ENCODE measurements around the gene PHLPP1.
"Not testable (repeated sequence)": the region's sequence is repeated elsewhere in the genome, so short reads cannot be mapped to it uniquely, and the experiment has no call there.

Gene PHLPP1

DNA sequence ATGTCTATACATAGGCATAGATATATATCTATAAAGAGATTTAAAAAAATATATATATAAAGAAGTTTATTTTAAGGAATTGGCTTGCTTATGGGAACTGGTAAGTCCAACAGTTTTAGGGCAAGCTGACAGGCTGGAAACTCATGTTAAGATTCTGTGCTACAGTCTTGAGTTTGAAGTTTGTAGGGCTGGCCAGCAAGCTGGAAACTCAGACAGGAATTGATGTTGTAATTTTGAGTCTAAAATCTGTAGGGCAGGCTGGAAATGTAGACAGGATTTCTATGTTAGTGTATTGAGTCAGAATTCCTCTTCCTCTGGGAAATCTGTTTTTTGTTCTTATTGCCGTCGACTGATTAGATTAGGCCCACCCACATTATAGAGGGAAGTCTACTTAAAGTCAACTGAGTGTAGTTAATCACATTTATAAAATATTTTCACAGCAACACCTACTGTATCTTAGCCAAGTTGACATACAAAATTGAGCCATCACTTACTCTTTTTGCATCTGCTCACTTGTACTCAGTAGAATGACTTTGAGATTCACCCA is 60.8 kb downstream of the PHLPP1 start:
- no peak for DNase-seq

DNA sequence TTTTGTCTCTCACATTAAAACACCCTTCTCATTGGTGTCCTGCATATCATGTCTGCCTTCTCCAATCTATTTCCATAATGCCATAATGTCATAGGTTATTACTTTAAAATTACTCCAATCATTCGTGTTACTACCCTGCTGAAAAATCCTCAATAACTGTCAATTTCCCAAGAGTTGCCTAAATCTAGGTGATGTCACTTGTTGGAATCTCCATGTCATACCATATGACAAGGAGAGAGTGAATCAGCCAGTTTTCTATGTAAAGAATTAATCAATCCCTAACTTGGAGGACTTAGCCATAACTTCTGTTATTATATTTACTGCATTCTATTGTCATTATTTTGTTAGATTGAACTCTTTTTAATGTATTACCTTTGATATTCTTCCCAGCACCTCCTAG is 62.5 kb downstream of the PHLPP1 start:
- no peak for DNase-seq

DNA sequence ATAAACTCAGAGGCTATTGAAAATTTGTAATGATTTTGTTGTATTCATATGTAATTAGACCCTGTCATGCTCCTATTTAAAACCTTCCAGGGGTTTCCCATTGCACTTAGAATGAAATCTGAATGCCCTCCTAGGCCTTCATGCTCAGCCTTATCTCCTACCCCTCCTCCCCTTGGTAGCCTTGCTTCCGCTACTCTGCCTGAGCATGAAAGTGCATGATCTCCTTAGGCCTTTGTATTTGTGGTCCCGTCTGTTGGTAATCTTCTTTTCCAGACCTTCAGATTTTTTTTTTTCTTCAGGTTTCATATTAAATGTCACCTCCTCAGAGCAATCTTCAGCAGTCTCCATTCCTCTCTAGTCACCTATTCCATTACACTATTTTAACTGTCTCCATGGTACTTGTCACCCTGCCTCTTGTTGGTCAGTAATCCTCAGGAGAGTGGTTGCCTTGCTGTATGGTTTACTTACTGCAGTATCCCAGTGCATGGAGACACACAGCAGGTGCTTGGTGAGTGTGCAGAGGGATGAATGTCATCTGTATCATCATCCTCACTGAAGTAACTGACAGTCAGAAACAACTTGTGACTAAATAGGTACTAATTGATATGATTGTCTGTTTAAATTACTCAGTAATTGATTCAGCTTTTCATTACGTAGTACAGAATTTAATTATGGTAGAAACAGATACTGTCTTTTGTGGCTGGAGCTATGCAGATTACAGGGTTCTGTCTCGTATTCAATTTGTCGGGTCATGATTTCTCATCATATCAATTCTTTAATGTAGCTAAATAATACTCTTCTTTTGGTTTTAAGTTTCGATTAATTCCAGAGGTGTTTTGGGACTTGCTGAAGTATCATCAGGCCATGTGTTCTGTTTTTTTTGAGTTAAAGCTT is 63.9 kb downstream of the PHLPP1 start:
- DNase-seq: no peak

DNA sequence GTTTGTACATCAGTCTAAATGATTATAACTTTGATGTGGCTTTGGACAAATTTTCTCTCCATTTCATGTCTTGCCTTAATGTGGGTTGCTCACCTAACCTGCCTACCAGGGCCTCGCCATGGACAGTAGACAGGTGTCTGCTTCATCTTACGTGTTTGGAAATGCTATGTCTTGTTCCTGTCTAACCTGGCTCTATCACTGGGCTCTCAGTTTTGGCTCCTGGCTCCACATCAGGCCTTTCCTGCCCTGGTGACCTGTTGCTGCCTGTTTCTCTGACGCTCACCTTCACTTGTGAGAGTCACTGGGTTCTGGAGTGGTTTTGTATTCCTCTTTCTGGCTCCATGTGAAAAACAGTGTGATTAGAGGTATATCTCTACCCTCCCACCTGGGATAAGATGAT is 65.9 kb downstream of the PHLPP1 start:
- no peak for DNase-seq

DNA sequence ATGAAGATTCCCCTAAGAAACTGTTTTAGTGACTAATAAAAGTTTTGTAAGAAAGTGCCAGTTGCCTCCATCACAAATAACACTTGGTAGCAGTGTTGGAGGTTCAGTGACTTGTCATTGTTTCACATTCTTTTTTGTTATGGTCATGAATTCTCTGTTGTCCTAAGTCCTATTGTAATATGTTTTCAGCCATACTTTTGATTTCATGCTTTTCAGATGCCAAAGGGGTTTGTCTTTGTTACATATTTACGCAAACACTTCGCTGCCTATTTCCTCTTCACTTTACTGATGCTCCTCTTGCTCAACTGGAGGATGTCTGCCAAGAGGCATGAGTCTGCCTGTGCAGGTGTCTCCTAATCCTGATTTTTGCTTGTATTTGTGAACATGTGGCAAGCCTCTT is 66.6 kb downstream of the PHLPP1 start:
- DNase-seq: no peak

DNA sequence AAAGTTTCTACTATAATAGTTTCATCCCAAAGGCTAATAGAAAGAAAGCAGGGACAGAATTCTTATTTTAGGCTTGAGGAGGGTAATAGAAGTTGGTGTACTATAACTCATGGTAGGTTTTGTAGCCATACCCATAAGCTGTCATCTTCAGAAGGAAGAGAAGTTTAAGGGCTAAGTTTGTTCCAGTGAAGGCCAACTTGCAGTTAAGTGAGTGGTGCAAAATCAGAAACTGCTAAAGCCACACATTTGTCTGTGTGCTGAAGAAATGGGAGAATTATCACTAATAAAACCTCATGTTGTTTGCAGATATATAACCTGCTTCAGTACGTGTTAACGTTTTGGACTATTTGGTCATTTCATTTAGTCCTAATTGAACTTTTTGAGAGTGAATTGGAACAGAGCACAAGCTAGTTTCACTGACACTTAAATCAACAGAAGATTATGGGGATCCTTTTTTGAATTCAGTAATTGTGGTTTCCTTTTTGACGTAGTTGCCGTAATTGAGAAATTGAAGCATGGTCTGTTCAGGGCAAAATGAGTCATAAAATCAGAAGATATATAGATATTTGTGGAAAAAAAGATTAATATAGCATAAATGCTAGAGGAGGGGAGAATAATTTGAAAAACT is 69.1 kb downstream of the PHLPP1 start:
- no peak for DNase-seq

DNA sequence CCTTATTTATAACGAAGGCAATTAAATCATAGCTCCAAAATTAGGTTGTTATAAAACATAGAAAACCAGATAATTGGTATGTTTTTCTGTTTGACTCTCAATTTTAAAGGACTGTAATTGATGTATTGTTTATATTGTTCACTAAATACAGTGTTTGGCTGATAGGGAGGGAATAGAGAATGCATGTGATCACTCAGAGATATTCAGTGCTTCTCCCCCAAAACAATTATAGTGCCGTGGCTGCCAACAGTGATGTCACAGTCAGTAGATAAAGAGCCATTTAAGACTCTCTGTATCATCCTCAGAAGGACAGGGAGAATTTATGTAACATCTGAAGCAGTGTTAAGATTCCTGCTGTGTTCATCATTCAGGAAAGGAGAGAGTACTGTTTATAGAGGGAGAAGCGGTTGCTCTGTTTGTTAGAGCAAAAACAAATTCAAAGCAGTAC is 69.6 kb downstream of the PHLPP1 start:
- DNase-seq: no peak

DNA sequence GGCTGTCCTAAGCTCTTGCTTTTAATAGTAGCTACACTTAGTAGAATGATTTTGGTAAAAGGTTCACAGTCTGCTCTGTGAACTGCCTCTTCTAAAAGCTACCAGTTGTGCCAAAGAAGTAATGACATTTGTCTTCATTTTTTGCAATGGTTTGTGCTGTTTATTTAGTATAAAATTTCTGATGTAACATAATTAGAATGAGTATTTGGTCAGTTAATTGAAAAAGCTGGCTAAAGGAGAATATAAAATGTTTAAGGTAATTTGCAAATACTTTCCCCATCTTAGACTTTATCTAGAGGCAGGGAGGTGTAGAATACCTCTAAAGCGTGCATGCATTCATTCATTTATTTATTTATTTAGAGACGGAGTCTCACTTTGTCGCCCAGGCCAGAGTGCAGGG is 71.3 kb downstream of the PHLPP1 start:
- DNase-seq: no peak

DNA sequence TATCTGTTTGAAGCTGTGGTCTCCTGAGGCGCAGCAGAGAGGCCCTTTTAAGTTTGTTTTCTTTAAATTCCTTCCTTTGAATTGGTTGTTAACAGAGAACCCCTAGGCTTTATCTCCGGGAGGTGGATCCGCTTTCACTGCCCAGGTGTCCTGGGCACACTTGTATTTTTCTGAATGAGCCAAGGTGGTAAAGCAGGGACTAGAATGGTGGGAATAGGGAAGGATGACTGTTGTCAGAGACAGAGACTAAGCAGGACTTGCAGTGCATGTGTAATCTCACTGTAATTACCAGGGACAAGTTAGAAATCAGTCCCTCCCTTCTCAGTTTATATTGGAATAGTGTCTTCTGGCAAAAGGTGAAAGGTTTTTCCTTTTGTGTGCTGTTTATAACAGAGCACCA is 72.8 kb downstream of the PHLPP1 start:
- no peak for DNase-seq

DNA sequence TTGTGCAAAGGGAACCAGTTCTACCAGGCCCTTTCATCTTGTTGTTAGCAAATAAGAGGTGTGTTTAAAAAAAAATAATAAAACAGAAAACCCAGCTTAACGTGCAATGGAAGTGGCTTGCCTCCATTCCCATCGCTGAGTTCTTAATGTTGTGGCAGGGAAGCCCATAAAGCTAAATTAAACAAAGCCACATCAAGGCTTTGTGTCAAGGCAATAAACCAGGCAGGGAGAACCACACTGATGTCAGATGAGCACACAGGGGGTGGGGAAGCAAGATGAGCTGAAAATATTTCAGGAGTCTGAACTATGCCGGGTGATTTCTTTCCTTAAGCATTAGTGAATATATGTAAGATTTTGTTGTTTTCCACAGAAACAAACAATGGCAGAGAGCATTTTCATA is 73.5 kb downstream of the PHLPP1 start:
- no peak for DNase-seq

DNA sequence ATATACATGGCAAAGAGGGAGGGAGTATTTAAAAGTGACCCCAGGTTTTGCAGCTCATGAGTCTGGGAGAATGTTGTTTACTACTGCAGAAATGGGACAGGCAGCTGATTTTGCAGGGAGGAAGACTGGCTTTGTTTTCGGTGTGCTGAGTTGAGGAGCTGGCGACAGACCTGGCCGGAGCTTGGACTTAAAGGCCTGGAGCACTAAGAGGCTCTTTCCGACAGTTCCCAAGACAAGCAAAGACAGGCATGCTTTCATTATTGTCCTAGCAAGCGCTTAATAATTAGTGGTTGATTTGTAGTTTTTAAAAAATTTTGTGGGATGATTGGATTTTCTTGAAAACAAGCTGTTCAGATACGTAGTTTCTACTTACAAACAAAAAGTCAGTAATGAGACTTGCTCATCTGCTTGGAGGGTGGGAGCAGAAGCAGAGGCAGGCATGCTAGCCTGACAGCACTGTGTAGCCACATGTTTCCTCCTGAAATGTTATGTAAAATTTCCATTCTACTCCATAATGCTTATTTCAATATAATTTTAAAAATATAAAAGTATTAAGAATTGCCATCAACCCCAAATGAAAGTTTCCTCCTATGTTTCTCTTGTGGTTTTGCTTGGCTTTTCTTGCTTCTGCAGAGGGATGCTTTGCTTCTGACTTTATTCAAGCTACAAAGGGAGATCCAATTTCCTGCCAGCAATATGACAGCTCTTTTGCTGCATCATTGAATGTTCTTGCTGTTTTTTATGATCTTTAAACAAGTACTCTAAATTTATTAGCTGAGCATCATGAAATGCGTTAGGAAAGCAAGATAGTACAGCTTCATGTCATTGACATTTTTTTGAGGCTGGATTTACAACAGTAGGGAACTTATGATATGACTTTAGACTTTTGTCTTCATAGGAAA is 75.8 kb downstream of the PHLPP1 start:
- DNase-seq: no peak

DNA sequence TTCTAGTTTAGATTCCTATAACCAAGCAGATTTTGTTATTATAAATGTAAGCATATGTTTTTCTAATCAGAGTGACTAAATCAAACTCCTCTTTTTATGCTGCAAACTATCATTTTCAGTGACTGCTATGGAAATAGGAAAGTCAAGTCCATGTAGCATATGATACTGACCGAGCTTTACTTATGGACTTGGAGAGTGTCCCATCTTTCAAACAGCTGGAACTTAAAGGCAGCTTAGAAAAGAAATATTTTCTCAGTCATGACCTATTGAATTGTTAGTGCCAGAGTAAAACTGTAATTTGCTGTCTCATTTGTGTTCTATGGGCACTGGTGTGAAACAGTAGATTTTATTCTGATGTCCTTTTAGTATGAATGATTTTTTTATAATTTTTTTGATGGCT is 76.7 kb downstream of the PHLPP1 start:
- DNase-seq: no peak

DNA sequence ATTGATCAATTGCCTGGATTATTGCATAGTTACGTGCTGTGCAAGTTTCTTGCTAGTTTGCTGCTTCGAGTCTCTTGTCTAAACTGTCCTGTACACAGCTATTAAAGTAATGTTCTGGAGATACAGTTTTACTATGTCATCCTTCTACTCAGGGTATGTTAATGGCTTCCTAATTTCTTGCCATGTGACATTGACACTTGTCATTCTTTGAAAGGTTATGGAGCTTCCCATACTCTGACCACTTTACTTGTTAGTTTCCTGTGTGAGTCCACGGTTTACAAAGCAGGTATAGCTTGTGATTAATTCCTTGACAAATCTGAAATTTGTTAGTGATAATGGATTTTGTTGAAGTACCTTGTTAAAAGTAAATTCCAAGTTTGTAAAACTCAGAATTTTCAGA is 80.5 kb downstream of the PHLPP1 start:
- DNase-seq: no peak

DNA sequence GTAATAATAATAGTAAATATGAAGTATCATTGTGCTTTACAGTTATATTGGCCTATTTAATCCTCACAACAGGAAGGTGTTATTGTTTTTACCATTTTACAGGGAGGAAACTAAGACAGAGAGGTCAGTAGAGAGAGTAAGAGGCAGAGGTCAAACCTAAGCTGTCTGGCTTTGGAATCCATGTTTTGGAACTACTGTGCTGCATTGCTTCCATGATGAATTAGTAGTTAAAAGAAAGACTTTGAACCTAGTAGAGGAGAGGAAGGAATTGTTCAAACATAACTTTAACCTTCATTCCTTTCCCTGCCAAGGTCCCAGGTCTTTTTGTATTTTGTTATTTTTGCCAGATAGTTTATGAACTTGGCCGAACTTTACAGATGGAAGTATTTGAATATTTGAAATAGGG is 80.9 kb downstream of the PHLPP1 start:
- no peak for DNase-seq

DNA sequence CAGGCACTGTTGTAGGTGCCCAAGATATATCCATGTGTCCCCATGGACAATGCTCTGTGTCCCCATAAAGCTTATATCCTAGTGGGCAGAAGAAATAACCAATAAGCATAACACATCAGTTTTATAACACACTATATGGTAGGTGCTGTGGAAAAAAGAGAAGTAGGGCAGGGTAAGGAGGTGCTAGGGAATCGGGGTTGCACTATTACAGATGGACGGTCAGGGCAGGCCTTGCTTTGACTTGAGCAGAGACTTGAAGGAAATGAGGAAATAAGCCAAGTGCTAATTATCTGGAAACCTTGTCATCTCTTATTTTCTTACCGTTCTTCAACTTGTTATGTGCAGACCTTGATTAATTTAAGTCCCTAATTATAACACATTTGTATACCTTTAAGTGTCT is 82.0 kb downstream of the PHLPP1 start:
- no peak for DNase-seq

DNA sequence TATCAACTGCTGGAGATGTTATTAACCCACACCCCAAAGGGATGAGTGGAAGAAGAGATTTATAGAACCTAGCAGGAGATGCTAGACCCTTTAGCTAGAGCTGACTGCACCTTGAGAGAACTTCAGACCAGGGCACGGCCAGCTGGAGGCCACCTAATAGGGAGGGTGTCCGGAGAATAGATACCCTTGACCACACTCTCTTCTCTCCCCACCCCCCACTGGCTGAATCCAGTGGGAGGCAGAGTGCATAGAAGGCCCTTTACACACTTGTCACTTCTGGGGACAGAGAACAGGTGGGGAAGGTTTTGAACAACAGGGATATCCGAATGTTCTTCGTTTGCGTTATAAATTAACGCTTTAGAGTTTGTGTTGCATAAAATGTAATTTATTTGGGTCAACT is 84.6 kb downstream of the PHLPP1 start:
- DNase-seq: no peak

DNA sequence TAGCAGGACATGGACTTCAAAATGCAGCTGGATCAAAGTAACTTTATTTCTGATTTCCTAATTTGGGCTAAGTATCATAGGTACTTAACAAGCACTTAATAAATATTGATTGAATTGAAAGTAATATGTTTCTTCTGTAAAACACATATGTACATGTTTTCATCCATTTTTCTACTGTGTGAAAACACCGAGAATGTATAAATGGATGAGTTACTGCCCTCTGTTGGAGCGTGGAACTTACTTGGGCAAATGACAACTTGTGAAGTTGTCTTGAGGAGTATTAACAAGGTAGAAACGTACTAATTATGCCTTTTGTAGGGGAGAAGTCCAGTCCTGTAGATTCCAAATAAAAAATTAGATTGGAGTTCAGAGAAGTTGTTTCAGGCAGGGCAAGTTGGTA is 87.2 kb downstream of the PHLPP1 start:
- DNase-seq: no peak

DNA sequence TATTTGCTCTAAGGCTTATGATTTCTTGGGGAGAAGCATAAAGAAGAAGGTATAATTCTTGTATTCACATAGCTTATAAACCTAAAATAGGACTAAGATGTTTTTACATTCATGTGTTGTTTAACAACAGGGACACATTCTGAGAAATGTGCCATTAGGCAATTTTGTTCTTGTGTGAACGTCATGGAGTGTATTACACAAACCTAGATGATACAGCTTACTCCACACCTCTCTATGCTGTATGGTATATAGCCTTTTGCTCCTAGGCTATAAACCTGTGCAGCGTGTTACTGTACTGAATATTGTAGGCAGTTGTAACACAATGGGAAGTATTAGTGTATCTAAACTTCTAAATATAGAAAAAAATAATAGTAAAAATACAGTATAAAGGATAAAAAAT is 92.1 kb downstream of the PHLPP1 start:
- no peak for DNase-seq

DNA sequence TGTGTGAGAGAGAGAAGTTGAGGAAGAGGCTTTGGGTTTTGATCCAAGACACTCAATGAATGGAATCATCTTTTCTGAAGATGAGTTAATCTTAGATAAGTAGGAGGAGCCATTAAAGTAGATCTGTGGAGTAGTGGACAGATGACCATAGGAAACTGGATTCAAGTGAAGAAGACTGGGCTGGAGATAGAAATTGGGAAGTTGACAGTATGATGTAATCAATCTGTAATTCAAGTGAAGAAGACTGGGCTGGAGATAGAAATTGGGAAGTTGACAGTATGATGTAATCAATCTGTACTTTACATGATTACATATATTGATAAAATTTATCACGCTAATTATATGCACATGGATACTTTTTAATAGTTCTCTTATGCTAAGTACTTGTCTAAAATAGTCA is 92.8 kb downstream of the PHLPP1 start:
- DNase-seq: no peak

DNA sequence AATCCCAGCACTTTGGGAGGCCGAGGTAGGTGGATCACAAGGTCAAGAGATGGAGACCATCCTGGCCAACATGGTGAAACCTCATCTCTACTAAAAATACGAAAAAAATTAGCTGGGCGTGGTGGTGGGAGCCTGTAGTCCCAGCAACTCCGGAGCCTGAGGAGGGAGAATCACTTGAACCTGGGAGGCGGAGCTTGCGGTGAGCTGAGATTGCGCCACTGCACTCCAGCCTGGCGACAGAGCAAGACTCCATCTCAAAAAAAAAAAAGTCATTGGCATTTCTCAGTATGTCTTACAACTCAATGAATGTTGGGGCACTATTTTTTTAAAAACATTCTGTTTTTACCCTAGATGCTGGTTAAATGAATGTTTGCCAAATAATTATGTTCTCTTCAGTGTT is 94.1 kb downstream of the PHLPP1 start:
- not testable (repeated sequence) for DNase-seq

DNA sequence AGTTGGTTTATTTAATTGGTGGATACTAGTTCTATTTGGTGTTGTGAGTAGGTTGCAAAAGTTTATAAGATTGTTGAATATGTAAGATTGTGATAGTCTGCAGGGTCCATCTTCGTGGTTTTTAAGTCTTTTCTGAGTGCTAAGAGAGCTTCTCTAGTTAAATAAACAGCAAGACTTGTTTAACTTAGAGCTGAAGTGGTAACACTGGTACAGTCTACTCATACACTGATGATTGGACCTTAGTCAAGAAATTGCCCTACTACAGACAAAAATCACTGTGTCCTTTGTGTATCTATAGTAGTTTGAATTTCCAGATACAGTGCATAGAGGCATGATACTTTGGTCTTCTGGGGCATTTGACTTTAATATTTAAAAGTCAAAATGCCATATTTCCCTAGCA is 94.6 kb downstream of the PHLPP1 start:
- DNase-seq: no peak

DNA sequence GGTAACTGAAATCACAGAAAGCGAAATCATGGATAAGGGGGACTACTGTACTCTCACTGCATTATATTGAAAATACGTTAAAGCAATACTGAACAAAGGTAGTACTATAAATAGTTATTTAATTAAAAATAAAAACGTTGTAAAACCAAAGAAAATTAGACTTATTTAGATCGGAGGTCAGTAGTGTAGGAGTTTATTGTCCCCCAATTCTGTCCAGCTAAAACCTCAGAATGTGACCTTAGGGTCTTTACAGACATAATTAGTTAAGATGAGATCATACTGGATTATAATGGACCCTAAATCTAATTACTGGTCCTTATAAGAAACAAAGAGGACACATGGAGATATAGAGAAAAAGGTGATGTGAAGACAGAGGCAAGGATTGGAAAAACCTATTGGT is 95.3 kb downstream of the PHLPP1 start:
- no peak for DNase-seq

DNA sequence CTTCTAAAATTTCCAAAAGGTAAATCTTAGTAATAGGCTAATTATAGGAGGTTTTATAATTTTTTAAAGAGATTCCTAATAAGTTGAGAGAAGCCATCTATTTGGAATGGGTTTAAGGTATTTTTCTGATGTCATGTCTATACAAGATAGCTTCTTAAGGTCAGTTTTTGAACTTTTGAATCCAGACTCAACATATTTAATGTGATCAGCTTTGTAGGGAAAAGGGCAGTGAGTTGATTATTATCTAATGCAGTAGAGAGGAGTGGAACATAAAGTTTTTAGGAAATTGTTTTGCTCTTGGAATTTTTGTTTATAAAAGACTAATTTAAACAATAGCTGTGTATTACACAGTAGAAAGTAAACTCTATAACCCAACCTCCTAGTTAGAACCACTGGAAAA is 96.3 kb downstream of the PHLPP1 start:
- no peak for DNase-seq
